ENCODE results near the gene FBRSL1.

FBRSL1 gene

GRCh38 chr12:132550014-132550802, 60.3 kb downstream of the FBRSL1 start:
- peak overlapping the region in 1 of 5 donors; percentile 15 for H3K4me3 ChIP-seq (ENCODE audit: low read depth in 1 of 5, low read length in 5 of 5)
- no peaks in the 10 kb centered on the region for H3K27me3 ChIP-seq (ENCODE audit: control insufficient read depth in 5 of 5, insufficient read depth in 4 of 5, low read length in 5 of 5)
- peaks cover 0 to 10% (median 4%) of the 10 kb centered on the region in 5 donors for H3K4me1 ChIP-seq (ENCODE audit: control insufficient read depth in 5 of 5, insufficient read depth in 5 of 5, low read length in 5 of 5)
- H3K9me3 ChIP-seq (ENCODE audit: control insufficient read depth in 5 of 5, low read length in 5 of 5), result no peaks in the 10 kb centered on the region
- H3K27ac ChIP-seq (ENCODE audit: low read depth, low read length), result no peak overlapping the region
- peaks cover 0 to 57% (median 24%) of the 10 kb centered on the region in 5 donors for H3K36me3 ChIP-seq (ENCODE audit: control insufficient read depth in 5 of 5, insufficient read depth in 5 of 5, low read length in 5 of 5)
- H3K9ac ChIP-seq (ENCODE audit: low read length in 5 of 5), result no peak overlapping the region

GRCh38 chr12:132550830-132551640, 61.1 kb downstream of the FBRSL1 start:
- Histone ChIP-seq H3K9me3 (ENCODE audit: control insufficient read depth in 5 of 5, low read length in 5 of 5) (no peaks in the 10 kb centered on the region), H3K4me1 (ENCODE audit: control insufficient read depth in 5 of 5, insufficient read depth in 5 of 5, low read length in 5 of 5) (peaks cover 0 to 10% (median 4%) of the 10 kb centered on the region in 5 donors), H3K4me3 (ENCODE audit: low read depth in 1 of 5, low read length in 5 of 5) (no peak overlapping the region), H3K36me3 (ENCODE audit: control insufficient read depth in 5 of 5, insufficient read depth in 5 of 5, low read length in 5 of 5) (peaks cover 0 to 60% (median 24%) of the 10 kb centered on the region in 5 donors), H3K27me3 (ENCODE audit: control insufficient read depth in 5 of 5, insufficient read depth in 4 of 5, low read length in 5 of 5) (no peaks in the 10 kb centered on the region), H3K9ac (ENCODE audit: low read length in 5 of 5) (no peak overlapping the region), H3K27ac (ENCODE audit: low read depth, low read length) (no peak overlapping the region)

GRCh38 chr12:132551641-132552031, 61.7 kb downstream of the FBRSL1 start:
- no peaks in the 10 kb centered on the region for H3K27me3 ChIP-seq (ENCODE audit: control insufficient read depth in 5 of 5, insufficient read depth in 4 of 5, low read length in 5 of 5)
- H3K9me3 ChIP-seq (ENCODE audit: control insufficient read depth in 5 of 5, low read length in 5 of 5), result no peaks in the 10 kb centered on the region
- H3K27ac ChIP-seq (ENCODE audit: low read depth, low read length), result no peak overlapping the region
- peaks cover 0 to 10% (median 4%) of the 10 kb centered on the region in 5 donors for H3K4me1 ChIP-seq (ENCODE audit: control insufficient read depth in 5 of 5, insufficient read depth in 5 of 5, low read length in 5 of 5)
- peaks cover 0 to 60% (median 24%) of the 10 kb centered on the region in 5 donors for H3K36me3 ChIP-seq (ENCODE audit: control insufficient read depth in 5 of 5, insufficient read depth in 5 of 5, low read length in 5 of 5)
- no peak overlapping the region for H3K4me3 ChIP-seq (ENCODE audit: low read depth in 1 of 5, low read length in 5 of 5)
- H3K9ac ChIP-seq (ENCODE audit: low read length in 5 of 5), result no peak overlapping the region

GRCh38 chr12:132554845-132555630, 65.1 kb downstream of the FBRSL1 start:
- H3K9ac ChIP-seq (ENCODE audit: low read length in 5 of 5), result no peak overlapping the region
- H3K27ac ChIP-seq (ENCODE audit: low read depth, low read length), result no peak overlapping the region
- peaks cover 0 to 42% (median 10%) of the 10 kb centered on the region in 5 donors for H3K36me3 ChIP-seq (ENCODE audit: control insufficient read depth in 5 of 5, insufficient read depth in 5 of 5, low read length in 5 of 5)
- H3K27me3 ChIP-seq (ENCODE audit: control insufficient read depth in 5 of 5, insufficient read depth in 4 of 5, low read length in 5 of 5), result no peaks in the 10 kb centered on the region
- no peak overlapping the region for H3K4me3 ChIP-seq (ENCODE audit: low read depth in 1 of 5, low read length in 5 of 5)
- H3K9me3 ChIP-seq (ENCODE audit: control insufficient read depth in 5 of 5, low read length in 5 of 5), result no peaks in the 10 kb centered on the region
- H3K4me1 ChIP-seq (ENCODE audit: control insufficient read depth in 5 of 5, insufficient read depth in 5 of 5, low read length in 5 of 5), result peaks cover 0 to 21% (median 11%) of the 10 kb centered on the region in 5 donors

- H3K36me3 ChIP-seq (ENCODE audit: control insufficient read depth in 5 of 5, insufficient read depth in 5 of 5, low read length in 5 of 5), result peaks cover 0 to 38% (median 10%) of the 10 kb centered on the region in 5 donors
- no peak overlapping the region for H3K4me3 ChIP-seq (ENCODE audit: low read depth in 1 of 5, low read length in 5 of 5)
- no peaks in the 10 kb centered on the region for H3K9me3 ChIP-seq (ENCODE audit: control insufficient read depth in 5 of 5, low read length in 5 of 5)
- H3K27ac ChIP-seq (ENCODE audit: low read depth, low read length), result no peak overlapping the region
- H3K27me3 ChIP-seq (ENCODE audit: control insufficient read depth in 5 of 5, insufficient read depth in 4 of 5, low read length in 5 of 5), result no peaks in the 10 kb centered on the region
- peaks cover 0 to 24% (median 14%) of the 10 kb centered on the region in 5 donors for H3K4me1 ChIP-seq (ENCODE audit: control insufficient read depth in 5 of 5, insufficient read depth in 5 of 5, low read length in 5 of 5)
- H3K9ac ChIP-seq (ENCODE audit: low read length in 5 of 5), result no peak overlapping the region
These were observed 65.7 kb downstream of the FBRSL1 start for GRCh38 chr12:132555686-132556085.

GRCh38 chr12:132556216-132556615, 66.3 kb downstream of the FBRSL1 start:
- Histone ChIP-seq H3K9me3 (ENCODE audit: control insufficient read depth in 5 of 5, low read length in 5 of 5) (no peaks in the 10 kb centered on the region), H3K9ac (ENCODE audit: low read length in 5 of 5) (no peak overlapping the region), H3K27me3 (ENCODE audit: control insufficient read depth in 5 of 5, insufficient read depth in 4 of 5, low read length in 5 of 5) (no peaks in the 10 kb centered on the region), H3K27ac (ENCODE audit: low read depth, low read length) (no peak overlapping the region), H3K4me1 (ENCODE audit: control insufficient read depth in 5 of 5, insufficient read depth in 5 of 5, low read length in 5 of 5) (peaks cover 2 to 29% (median 19%) of the 10 kb centered on the region in 5 donors), H3K36me3 (ENCODE audit: control insufficient read depth in 5 of 5, insufficient read depth in 5 of 5, low read length in 5 of 5) (peaks cover 0 to 33% (median 8%) of the 10 kb centered on the region in 5 donors), H3K4me3 (ENCODE audit: low read depth in 1 of 5, low read length in 5 of 5) (no peak overlapping the region)

DNA sequence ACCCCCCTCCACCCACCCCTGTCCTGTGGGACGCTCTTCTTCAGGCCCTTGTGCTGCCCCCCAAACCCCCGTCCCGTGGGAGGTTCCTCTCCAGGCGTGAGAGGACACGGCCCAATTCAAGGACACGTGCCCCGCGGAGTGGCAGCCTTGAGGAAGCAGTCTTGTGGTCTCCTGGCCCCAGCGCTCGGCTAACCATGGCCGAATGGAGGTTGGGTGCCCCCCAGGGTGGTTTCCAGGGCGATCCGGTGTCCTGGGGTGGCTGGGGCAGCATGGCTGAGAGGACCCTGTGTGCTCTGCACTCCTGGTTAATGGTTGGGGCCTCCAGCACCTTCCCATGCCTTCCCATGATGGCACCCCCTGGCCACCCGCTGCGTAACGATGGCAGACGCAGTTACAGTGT, 66.8 kb downstream of the FBRSL1 start:
- Histone ChIP-seq H3K27ac (ENCODE audit: low read depth, low read length) (no peak overlapping the region), H3K36me3 (ENCODE audit: control insufficient read depth in 5 of 5, insufficient read depth in 5 of 5, low read length in 5 of 5) (peaks cover 0 to 28% (median 6%) of the 10 kb centered on the region in 5 donors), H3K9ac (ENCODE audit: low read length in 5 of 5) (no peak overlapping the region), H3K9me3 (ENCODE audit: control insufficient read depth in 5 of 5, low read length in 5 of 5) (no peaks in the 10 kb centered on the region), H3K4me1 (ENCODE audit: control insufficient read depth in 5 of 5, insufficient read depth in 5 of 5, low read length in 5 of 5) (peaks cover 2 to 34% (median 19%) of the 10 kb centered on the region in 5 donors), H3K27me3 (ENCODE audit: control insufficient read depth in 5 of 5, insufficient read depth in 4 of 5, low read length in 5 of 5) (no peaks in the 10 kb centered on the region), H3K4me3 (ENCODE audit: low read depth in 1 of 5, low read length in 5 of 5) (no peak overlapping the region)

DNA sequence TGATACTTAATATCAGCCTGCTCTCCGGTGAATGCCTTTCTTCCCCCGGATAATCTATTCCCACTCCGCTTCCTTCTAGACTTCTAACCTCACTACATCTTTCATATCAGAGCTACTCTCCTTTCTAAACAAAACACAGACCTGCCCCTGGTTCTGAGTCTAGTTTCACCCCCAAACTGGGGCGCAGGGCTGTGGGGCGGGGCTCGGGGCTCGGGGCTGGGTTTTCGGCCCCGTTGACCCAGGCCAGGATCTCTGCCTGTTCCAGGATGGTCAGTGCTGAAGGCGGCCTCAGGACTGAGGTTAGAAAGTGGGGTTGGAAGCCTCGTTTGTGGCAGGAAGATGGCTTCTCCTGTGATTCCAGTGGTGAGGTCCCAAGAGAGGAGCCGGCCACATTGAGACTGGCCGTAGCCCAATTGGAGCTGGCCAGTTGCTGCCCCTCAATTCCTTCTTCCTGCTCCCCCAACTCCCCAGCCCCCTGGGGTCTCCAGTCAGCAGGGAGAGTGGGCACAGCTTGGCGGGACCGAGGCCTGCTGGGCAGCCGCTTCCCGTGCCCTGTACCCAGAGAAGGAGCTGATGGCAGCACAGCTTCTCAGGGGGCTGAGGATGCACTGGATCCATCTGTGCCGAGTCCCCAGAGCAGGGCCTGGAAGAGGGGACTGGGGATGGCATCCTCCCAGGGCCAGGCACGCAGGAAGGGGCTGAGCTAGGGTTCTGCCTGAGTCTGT, 67.5 kb downstream of the FBRSL1 start:
- no peak overlapping the region for H3K4me3 ChIP-seq (ENCODE audit: low read depth in 1 of 5, low read length in 5 of 5)
- peaks cover 2 to 34% (median 19%) of the 10 kb centered on the region in 5 donors for H3K4me1 ChIP-seq (ENCODE audit: control insufficient read depth in 5 of 5, insufficient read depth in 5 of 5, low read length in 5 of 5)
- H3K27ac ChIP-seq (ENCODE audit: low read depth, low read length), result no peak overlapping the region
- no peaks in the 10 kb centered on the region for H3K9me3 ChIP-seq (ENCODE audit: control insufficient read depth in 5 of 5, low read length in 5 of 5)
- peaks cover 0 to 21% (median 6%) of the 10 kb centered on the region in 5 donors for H3K36me3 ChIP-seq (ENCODE audit: control insufficient read depth in 5 of 5, insufficient read depth in 5 of 5, low read length in 5 of 5)
- no peaks in the 10 kb centered on the region for H3K27me3 ChIP-seq (ENCODE audit: control insufficient read depth in 5 of 5, insufficient read depth in 4 of 5, low read length in 5 of 5)
- no peak overlapping the region for H3K9ac ChIP-seq (ENCODE audit: low read length in 5 of 5)
